ENCODE results near the gene PGGHG. TPM values are rescaled to one million over a fixed set of nuclear protein-coding genes. Genes with fewer than 3 reads are reported as not detected.
A peak's percentile ranks its signal among the peaks of the same experiment; 100 is the strongest.
"Not testable (repeated sequence)": the region's sequence is repeated elsewhere in the genome, so short reads cannot be mapped to it uniquely, and the experiment has no call there.

Gene PGGHG
- total RNA-seq, 1 donor from 2014 or later, result 164 TPM

- peaks cover 28% of the 10 kb centered on the region for H3K4me1 Mint-ChIP-seq (ENCODE audit: low read depth)
- H3K4me3 Mint-ChIP-seq, result peak overlapping the region; percentile 75
- H3K27me3 Mint-ChIP-seq (ENCODE audit: insufficient read depth); H3K9me3 Mint-ChIP-seq; intact Hi-C loops (cut with micrococcal nuclease); DNase-seq (ENCODE audit: low spot score): not testable (repeated sequence)
- peaks cover 24% of the 10 kb centered on the region for H3K36me3 Mint-ChIP-seq (ENCODE audit: low read depth)
- peak overlapping the region; percentile 86 for H3K27ac Mint-ChIP-seq
These were observed 30.4 kb downstream of the PGGHG start for GRCh38 chr11:319121-319887.

- not testable (repeated sequence) for DNase-seq (ENCODE audit: low spot score)
These were observed 31.0 kb downstream of the PGGHG start for GRCh38 chr11:319888-320273.

GRCh38 chr11:324156-324555 is 35.2 kb downstream of the PGGHG start:
- Mint-ChIP-seq H3K9me3 (no peaks in the 10 kb centered on the region), H3K4me1 (ENCODE audit: low read depth) (peaks cover 37% of the 10 kb centered on the region), H3K4me3 (no peak overlapping the region), H3K27me3 (ENCODE audit: insufficient read depth) (no peaks in the 10 kb centered on the region), H3K36me3 (ENCODE audit: low read depth) (peaks cover 4% of the 10 kb centered on the region), H3K27ac (no peak overlapping the region)
- DNase-seq (ENCODE audit: low spot score), result no peak
- intact Hi-C loops (cut with micrococcal nuclease), result no loop called here

More at GRCh38 chr11:319888-320273, 31.0 kb downstream of the PGGHG start:
- Mint-ChIP-seq H3K27ac (peak overlapping the region; percentile 86), H3K36me3 (ENCODE audit: low read depth) (peaks cover 23% of the 10 kb centered on the region), H3K4me1 (ENCODE audit: low read depth) (peaks cover 28% of the 10 kb centered on the region), H3K4me3 (peak overlapping the region; percentile 75)
- H3K9me3 Mint-ChIP-seq; H3K27me3 Mint-ChIP-seq (ENCODE audit: insufficient read depth): not testable (repeated sequence)
- intact Hi-C loops (cut with micrococcal nuclease), result loop anchor here (1.0 kb wide), 1 partner anchor 13 kb away; the partner anchor contains the start of gene IFITM2

DNA sequence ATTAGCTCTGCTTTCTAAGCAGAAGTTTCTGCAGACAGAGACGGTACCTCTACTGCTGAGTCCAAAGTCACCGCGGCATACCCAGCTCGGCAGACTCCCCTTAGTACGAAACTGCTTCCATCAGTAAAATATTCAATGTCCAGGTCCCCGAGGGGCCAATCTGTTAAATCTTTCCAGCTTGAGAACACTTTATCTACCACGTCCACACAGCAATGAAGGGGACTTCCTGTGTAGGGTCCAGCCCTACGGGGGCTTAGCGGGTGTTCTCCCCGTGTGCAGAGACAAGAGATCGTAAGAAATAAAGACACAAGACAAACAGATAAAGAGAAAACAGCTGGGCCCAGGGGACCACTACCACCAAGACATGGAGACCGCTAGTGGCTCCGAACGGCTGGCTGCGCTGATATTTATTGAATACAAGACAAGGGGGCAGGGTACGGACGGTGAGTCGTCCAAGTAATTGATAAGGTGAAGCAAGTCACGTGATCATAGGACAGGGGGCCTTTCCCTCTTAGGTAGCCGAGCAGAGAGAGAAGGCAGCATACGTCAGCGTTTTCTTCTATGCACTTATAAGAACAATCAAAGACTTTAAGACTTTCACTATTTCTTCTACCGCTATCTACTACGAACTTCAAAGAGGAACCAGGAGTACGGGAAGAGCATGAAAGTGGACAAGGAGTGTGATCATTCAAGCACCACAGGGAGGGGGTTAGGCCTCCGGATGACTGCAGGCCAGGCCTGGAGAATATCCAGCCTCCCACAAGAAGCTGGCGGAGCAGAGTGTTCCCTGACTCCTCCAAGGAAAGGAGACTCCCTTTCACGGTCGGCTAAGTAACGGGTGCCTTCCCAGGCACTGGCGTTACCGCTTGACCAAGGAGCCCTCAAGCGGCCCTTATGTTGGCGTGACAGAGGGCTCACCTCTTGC is 35.9 kb downstream of the PGGHG start:
- H3K9me3 Mint-ChIP-seq; H3K36me3 Mint-ChIP-seq (ENCODE audit: low read depth); intact Hi-C loops (cut with micrococcal nuclease); H3K27ac Mint-ChIP-seq; H3K4me3 Mint-ChIP-seq; H3K27me3 Mint-ChIP-seq (ENCODE audit: insufficient read depth); DNase-seq (ENCODE audit: low spot score): not testable (repeated sequence)
- peaks cover 41% of the 10 kb centered on the region for H3K4me1 Mint-ChIP-seq (ENCODE audit: low read depth)

GRCh38 chr11:325796-326591 is 37.1 kb downstream of the PGGHG start:
- intact Hi-C loops (cut with micrococcal nuclease), result no loop called here
- Mint-ChIP-seq H3K4me3 (peak overlapping the region; percentile 19), H3K27me3 (ENCODE audit: insufficient read depth) (no peaks in the 10 kb centered on the region), H3K9me3 (no peaks in the 10 kb centered on the region), H3K27ac (peak overlapping the region; percentile 89), H3K4me1 (ENCODE audit: low read depth) (peaks cover 41% of the 10 kb centered on the region), H3K36me3 (ENCODE audit: low read depth) (no peaks in the 10 kb centered on the region)
- DNase-seq (ENCODE audit: low spot score), result no peak

- Mint-ChIP-seq H3K4me1 (ENCODE audit: low read depth) (peaks cover 45% of the 10 kb centered on the region), H3K4me3 (peak overlapping the region; percentile 66), H3K9me3 (no peaks in the 10 kb centered on the region), H3K36me3 (ENCODE audit: low read depth) (no peaks in the 10 kb centered on the region), H3K27me3 (ENCODE audit: insufficient read depth) (no peaks in the 10 kb centered on the region), H3K27ac (peak overlapping the region; percentile 89)
- intact Hi-C loops (cut with micrococcal nuclease), result no loop called here
- DNase-seq (ENCODE audit: low spot score), result no peak
These were observed 37.6 kb downstream of the PGGHG start for GRCh38 chr11:326592-326841.

DNA sequence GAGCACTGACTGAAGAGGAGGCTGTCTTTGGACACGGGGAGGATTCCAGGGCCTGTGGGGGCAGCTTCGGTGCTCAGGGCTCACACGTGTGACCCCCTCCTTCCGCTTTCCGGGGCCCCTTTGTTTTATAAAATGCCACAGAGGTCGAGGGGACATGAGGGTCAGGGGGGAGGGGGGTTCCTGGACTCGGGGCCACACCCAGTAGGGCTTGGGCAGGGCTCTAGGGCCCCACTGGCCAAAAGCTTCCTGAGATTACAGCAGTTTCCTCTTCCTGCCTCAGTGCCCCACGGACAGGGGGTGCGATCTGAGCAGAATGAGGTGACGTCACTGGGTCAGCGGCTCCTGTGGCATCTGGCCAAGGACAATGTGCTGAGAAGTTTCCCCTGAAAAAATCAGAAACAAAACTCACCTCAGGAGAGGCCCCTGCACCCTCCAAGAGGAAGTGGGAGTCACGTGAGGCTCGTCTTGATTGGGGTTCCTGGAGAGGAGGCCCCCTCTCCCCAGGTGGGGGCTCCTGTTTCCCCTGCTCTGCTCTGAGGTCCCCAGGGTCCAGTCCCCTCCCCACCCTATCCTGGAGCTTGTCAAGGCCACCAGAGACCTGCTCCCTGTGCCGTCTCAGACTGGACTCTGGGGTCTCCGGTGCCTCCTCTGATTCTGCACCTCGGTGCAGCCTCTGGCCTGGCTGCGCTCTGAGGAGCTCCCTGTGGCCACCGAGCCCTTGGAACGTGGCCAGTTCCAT is 38.1 kb downstream of the PGGHG start:
- Mint-ChIP-seq H3K4me3 (peak overlapping the region; percentile 66), H3K4me1 (ENCODE audit: low read depth) (peaks cover 45% of the 10 kb centered on the region), H3K36me3 (ENCODE audit: low read depth) (no peaks in the 10 kb centered on the region), H3K27ac (peak overlapping the region; percentile 89), H3K27me3 (ENCODE audit: insufficient read depth) (no peaks in the 10 kb centered on the region), H3K9me3 (no peaks in the 10 kb centered on the region)
- DNase-seq (ENCODE audit: low spot score), result no peak
- intact Hi-C loops (cut with micrococcal nuclease), result no loop called here

DNA sequence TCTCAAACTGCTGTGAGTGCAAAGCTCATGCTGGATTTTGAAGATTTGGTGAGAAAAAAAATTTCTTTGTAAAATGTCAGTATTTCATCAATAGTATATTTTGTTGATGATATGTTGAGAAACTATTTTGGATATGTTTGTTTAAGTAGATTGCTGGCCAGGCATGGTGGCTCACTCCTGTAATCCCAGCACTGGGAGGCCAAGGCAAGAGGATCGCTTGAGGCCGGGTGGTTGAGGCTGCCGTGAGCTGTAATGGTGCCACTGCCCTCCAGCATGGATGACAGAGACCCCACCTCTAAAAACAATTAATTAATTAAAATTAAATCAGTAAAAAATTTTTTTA is 38.6 kb downstream of the PGGHG start:
- Mint-ChIP-seq H3K27ac (peak overlapping the region; percentile 71), H3K4me3 (peak overlapping the region; percentile 66), H3K9me3 (no peaks in the 10 kb centered on the region), H3K4me1 (ENCODE audit: low read depth) (peaks cover 45% of the 10 kb centered on the region), H3K27me3 (ENCODE audit: insufficient read depth) (no peaks in the 10 kb centered on the region), H3K36me3 (ENCODE audit: low read depth) (no peaks in the 10 kb centered on the region)
- intact Hi-C loops (cut with micrococcal nuclease), result no loop called here
- no peak for DNase-seq (ENCODE audit: low spot score)

DNA sequence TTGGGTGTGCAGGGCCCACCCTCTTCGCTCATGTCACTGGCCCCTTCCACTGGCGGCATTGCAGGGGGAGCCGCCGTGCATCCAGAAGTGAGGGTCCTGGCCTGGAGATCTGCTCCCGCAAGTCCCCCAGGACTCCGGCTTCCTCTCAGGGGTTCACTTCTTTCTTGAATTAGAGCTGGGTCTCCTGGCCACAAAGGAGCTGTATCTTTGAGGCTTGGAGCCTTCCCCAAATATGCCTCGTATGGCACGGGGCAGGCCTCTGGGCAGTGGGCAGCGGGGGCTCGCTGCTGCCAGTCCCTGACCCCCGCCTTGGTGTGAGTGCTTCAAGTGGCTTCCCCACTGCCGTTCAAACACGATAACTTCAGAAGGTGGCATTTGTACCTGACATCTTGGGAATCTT is 39.1 kb downstream of the PGGHG start:
- H3K27me3 Mint-ChIP-seq (ENCODE audit: insufficient read depth), result no peaks in the 10 kb centered on the region
- DNase-seq (ENCODE audit: low spot score), result no peak
- no peaks in the 10 kb centered on the region for H3K36me3 Mint-ChIP-seq (ENCODE audit: low read depth)
- no peaks in the 10 kb centered on the region for H3K9me3 Mint-ChIP-seq
- intact Hi-C loops (cut with micrococcal nuclease), result no loop called here
- H3K4me3 Mint-ChIP-seq, result peak overlapping the region; percentile 5
- H3K4me1 Mint-ChIP-seq (ENCODE audit: low read depth), result peaks cover 45% of the 10 kb centered on the region
- H3K27ac Mint-ChIP-seq, result no peak overlapping the region

DNA sequence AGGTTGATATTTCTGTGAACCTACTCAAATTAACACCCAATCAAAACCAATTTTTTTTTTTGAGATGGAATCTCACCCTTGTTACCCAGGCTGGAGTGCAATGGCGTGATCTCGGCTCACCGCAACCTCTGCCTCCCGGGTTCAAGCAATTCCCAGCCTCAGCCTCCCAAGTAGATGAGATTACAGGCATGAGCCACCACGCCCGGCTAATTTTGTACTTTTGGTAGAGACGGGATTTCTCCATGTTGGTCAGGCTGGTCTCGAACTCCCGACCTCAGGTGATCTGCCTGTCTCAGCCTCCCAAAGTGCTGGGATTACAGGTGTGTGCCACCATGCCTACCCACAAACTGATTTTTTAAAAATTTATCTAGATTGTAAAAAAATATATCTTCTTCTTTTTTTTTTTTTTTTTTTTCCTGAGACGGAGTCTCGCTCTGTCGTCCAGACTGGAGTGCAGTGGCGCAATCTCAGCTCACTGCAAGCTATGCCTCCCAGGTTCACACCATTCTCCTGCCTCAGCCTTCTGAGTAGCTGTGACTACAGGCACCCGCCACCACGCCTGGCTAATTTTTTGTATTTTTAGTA is 39.7 kb downstream of the PGGHG start:
- H3K36me3 Mint-ChIP-seq (ENCODE audit: low read depth); H3K9me3 Mint-ChIP-seq; DNase-seq (ENCODE audit: low spot score); intact Hi-C loops (cut with micrococcal nuclease); H3K27me3 Mint-ChIP-seq (ENCODE audit: insufficient read depth); H3K27ac Mint-ChIP-seq: not testable (repeated sequence)
- peaks cover 45% of the 10 kb centered on the region for H3K4me1 Mint-ChIP-seq (ENCODE audit: low read depth)
- peak overlapping the region; percentile 41 for H3K4me3 Mint-ChIP-seq

DNA sequence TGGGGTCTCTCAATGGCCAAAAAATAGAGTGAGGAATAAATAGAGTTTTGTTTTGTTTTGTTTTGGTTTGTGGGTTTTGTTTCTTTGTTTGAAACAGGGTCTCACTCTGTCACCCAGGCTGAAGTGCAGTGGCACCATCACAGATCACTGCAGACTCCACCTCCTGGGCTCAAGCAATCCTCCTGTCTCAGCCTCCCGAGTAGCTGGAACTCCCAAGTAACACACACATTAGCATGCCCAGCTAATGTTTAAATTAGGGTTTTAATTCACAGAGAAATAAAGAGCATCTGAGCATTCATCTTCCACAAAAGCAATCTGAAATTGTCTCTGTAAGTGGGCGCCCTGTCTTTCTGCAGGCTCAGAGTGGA is 40.9 kb downstream of the PGGHG start:
- Mint-ChIP-seq H3K9me3 (no peaks in the 10 kb centered on the region), H3K4me1 (ENCODE audit: low read depth) (peaks cover 45% of the 10 kb centered on the region), H3K27me3 (ENCODE audit: insufficient read depth) (no peaks in the 10 kb centered on the region), H3K36me3 (ENCODE audit: low read depth) (peaks cover 2% of the 10 kb centered on the region), H3K4me3 (no peak overlapping the region), H3K27ac (peak overlapping the region; percentile 66)
- no peak for DNase-seq (ENCODE audit: low spot score)
- intact Hi-C loops (cut with micrococcal nuclease), result no loop called here

DNA sequence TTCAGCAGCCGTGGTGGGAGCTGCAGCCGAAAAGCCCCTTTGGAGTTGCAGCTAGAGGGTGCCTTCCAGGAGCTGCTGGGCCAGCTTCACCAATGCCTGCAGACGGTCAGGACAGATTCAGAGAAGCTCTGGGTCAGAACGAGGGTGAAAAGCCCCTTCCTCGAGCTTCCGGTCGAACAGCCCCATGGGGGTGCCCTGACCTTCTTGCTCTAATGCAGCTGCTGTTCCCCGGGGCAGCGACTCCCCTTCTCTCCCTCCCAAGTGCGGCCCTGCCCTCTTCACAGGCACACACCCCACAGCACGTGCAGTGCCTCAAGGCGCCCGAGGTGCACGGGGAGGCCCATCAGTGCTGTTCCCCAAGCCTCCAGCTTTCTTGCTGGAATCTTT is 41.4 kb downstream of the PGGHG start:
- Mint-ChIP-seq H3K36me3 (ENCODE audit: low read depth) (peaks cover 2% of the 10 kb centered on the region), H3K27ac (peak overlapping the region; percentile 66), H3K9me3 (no peaks in the 10 kb centered on the region), H3K4me3 (no peak overlapping the region), H3K4me1 (ENCODE audit: low read depth) (peaks cover 45% of the 10 kb centered on the region), H3K27me3 (ENCODE audit: insufficient read depth) (peaks cover under 1% of the 10 kb centered on the region)
- intact Hi-C loops (cut with micrococcal nuclease), result no loop called here
- no peak for DNase-seq (ENCODE audit: low spot score)
